ENCODE data around the gene ZNHIT6. TPM values are rescaled to one million over a fixed set of nuclear protein-coding genes. Genes with fewer than 3 reads are reported as not detected.

ZNHIT6 gene
- total RNA-seq, 1 experiment from 2014 or later, result 23.1 TPM

Other genes with a start within 250 kb of the ZNHIT6 start
- 74.2 and 94.2 TPM in 2 replicates for gene DDAH1, start 243.3 kb downstream of the ZNHIT6 start, total RNA-seq (2014; rRNA removed; shearing (Covaris generic))
- 22.9 and 38.1 TPM in 2 replicates for gene CCN1, start 127.7 kb downstream of the ZNHIT6 start, total RNA-seq (2014; rRNA removed; shearing (Covaris generic))

Measured in HT1080 (cell line).